Stimulated activated CD4-positive, alpha-beta T cell treated with anti-CD3 and anti-CD28 coated beads, Interleukin-2, amount 100 ng/mL, for 24 hours (primary cell): ENCODE data around the gene TPRX2.
A peak's percentile ranks its signal among the peaks of the same experiment; 100 is the strongest.
"Not testable (repeated sequence)": the region's sequence is repeated elsewhere in the genome, so short reads cannot be mapped to it uniquely, and the experiment has no call there.

ENCODE experiments used
- DNase-seq, 2 donors: peaks; one replicate each; pipeline ENCODE4 v3.0.0-alpha.2; 2020

The TPRX2 gene

GRCh38 chr19:47863514-47863936 lies 4.5 kb downstream of the TPRX2 start:
- DNase-seq, result peak; percentile 93 to 94

- no peak for DNase-seq
These were observed 6.1 kb downstream of the TPRX2 start for GRCh38 chr19:47865166-47865565.

DNA sequence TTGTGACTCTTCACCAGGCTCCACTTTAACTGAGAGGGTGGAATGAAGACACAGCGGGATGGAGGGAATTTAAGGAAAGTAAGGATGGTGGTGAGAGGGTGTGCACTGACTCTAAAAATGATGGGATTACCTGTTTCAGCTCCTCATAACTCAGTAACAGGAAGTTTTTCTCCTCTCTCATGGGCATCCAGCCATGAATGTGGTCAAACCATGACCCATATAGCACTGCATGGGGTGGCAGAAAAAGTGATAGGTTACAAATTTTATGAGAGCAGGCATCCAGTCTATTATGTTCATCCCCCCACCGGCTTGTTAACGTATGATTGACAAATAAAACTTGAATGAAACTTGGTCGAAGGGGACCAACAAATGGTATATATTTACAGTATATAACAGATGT lies 19.9 kb downstream of the TPRX2 start:
- DNase-seq, result no peak

DNA sequence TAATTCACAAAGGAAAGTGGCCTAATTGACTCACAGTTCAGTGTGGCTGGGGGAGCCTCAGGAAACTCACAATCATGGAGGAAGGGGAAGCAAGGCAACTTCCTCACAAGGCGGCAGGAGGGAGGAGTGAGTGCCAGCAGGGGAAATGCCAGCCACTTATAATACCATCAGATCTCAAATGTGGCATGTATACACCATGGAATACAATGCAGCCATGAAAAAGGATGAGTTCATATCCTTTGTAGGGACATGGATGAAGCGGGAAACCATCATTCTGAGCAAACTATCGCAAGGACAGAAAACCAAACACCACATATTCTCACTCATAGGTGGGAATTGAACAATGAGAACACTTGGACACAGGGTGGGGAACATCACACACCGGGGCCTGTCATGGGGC lies 20.4 kb downstream of the TPRX2 start:
- DNase-seq, result not testable (repeated sequence)

GRCh38 chr19:47881757-47882156 lies 22.7 kb downstream of the TPRX2 start:
- no peak for DNase-seq

DNA sequence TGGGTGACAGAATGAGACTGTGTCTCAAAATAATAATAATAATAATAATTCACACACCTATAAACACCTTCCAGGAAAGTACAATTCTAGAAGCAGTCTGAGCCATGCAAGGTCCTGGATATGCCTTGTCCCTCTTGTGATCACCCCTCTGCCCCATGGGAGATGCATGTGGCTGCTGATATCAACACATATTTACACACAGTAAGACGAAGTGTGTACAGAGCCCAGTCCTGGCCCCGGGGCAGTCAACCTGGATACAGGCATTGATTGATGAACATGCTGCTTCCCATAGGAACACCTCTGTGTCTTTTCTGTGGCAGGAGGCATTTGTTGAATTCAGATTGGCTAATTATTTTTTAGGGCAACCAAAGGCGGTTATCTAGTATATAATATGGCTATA lies 23.9 kb downstream of the TPRX2 start:
- DNase-seq, result no peak

DNA sequence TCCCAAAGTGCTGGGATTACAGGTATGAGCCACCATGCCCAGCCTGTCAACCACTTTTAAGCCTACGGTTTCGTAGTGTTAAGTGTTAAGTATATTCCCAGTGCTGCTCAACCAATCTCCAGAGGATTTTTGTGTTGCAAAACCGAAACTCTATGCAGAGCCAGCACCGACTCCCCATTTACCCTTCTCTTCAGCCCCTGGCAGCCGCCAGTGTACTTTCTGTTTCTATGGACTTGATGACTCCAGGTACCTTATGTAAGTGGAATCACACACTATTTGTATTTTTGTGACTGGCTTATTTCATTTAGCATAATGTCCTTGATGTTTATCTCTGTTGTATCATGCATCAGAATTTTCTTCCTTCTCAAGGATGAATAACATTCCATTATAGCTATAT lies 26.0 kb downstream of the TPRX2 start:
- DNase-seq, result no peak

DNA sequence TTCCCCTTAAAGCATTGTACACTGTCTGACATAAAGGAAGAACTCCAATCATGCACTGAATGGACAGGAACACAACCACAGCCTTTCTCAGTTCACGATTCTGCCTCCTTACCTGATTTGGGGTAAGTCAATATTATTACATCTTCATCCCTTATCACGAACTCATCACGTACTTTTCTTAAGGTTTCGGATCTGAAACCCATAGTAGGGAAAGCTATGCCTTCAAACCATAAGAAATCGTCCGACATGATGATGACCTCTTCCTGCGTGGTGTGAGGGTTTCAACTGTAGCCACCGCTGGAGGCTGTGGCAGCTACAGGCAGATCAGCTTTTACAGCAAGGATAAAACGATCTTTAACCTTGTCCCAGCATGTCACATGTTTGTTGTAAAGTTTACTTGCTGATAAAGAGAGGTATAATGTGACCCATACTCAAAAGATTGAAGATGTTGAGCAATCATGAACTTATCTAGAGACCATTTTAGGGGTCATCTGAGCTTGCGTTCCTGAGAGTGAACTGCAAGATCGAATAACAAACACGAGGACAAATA lies 27.1 kb downstream of the TPRX2 start, which contains the start of gene SULT2A1:
Gene SULT2A1 (minus strand): TSS at position 306 of the 550 bp plus-strand sequence. CDS start 58 bp downstream, at position 248.
- no peak for DNase-seq

- DNase-seq, result no peak
These were observed 32.0 kb downstream of the TPRX2 start for GRCh38 chr19:47890865-47891621.

- DNase-seq, result no peak
These were observed 32.5 kb downstream of the TPRX2 start for GRCh38 chr19:47891622-47891922.

GRCh38 chr19:47891923-47892666 lies 33.1 kb downstream of the TPRX2 start:
- no peak for DNase-seq

GRCh38 chr19:47895165-47895782 lies 36.2 kb downstream of the TPRX2 start:
- DNase-seq, result no peak

DNA sequence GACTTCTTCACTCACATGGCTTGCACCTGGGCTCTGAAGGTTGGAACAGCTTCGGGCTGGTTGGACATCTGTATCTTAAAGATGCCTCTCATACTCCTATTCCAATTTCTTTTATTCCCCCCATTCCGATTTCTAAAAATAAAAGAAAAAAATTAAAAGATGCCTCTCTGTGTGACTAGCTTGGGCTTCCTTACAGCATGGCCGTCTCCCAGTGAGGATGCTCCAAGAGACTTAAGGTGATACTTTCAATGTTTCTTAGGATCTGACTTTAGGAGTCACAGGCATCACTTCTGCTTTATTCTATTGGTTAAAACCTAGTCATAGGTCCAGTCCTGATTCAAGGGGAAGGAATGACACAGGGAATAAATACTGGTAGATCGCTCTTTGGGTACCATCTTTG lies 37.0 kb downstream of the TPRX2 start:
- DNase-seq, result no peak

- no peak for DNase-seq
These were observed 37.7 kb downstream of the TPRX2 start for GRCh38 chr19:47896773-47897172.

GRCh38 chr19:47897861-47898260 lies 38.8 kb downstream of the TPRX2 start:
- DNase-seq, result no peak

DNA sequence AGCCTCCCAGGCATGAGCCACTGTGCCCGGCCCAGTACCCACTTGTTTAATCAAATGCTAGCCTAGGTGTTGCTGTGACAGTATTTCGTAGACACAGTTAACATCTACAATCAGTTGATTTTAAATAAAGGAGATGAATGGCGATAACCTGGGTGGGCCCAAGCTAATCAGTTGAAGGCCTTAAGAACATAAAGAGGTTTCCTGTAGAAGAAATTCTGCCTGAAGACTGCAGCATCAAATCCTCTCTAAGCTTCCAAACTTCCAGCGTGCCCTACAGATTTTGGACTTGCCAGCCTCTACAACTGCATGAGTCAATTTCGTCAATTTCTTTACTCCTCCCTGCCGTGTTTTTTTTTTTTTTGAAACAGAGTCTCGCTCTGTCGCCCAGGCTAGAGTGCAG lies 40.3 kb downstream of the TPRX2 start:
- DNase-seq, result no peak

- DNase-seq, result no peak
These were observed 42.3 kb downstream of the TPRX2 start for GRCh38 chr19:47901370-47901769.

- peak; percentile 72 to 80 for DNase-seq
These were observed 50.3 kb downstream of the TPRX2 start for GRCh38 chr19:47909350-47909749.

DNA sequence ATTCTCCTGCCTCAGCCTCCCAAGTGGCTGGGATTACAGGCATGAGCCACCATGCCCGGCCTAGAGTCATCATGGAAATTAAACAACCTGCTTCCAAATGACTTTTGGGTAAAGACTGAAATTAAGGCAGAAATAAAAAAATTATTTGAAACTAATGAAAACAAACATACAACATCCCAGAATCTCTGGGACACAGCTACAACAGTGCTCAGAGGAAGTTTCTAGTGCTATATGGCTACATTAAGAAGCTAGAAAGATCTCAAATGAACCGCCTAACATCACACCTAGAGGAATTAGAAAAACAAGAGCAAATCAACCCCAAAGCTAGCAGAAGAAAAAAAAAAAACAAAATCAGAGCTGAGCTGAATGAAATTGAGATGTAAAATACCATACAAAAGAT lies 51.2 kb downstream of the TPRX2 start:
- not testable (repeated sequence) for DNase-seq
